ENCODE results near the gene MYCBP.

Gene MYCBP

DNA sequence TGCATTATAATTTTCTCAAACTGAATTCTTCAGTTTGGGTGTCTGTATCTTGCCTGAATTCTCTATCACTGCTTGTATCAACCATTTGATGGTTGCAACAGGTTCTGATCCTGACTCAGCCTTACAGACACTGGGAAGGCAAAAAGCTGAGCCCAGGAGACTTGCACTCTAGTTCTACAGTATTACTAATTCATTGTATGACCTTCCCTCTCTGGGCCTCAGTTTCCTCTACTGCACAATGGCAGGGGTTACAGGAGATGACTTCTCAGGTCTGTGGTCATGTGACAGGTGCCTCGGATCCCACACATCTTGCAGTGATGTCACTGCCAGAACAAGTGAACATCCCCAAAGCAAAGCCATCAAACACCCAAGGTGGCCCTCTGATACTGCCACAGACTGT, 52.3 kb downstream of the MYCBP start:
- no peak for DNase-seq (ENCODE audit: low read depth)

DNA sequence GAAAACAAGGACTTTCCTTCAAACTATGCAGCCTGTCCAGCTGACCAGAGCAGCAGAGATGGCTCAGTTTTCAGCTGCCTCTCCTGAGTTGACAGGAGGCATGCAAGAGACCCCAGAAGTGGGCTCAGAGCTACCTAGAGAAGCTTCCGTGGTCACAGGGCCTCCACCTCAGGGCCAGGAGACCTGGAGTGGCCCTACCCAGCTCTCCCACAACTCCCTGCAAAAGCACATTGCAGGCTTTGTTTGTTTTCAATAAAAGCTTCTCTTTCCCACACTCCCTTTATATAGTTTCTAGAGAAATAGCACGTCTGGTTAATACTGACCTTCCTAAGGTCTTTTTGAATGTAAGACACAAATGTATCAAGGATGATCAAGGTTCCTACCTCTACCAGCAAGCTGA, 53.6 kb downstream of the MYCBP start:
- DNase-seq (ENCODE audit: low read depth) = no peak

DNA sequence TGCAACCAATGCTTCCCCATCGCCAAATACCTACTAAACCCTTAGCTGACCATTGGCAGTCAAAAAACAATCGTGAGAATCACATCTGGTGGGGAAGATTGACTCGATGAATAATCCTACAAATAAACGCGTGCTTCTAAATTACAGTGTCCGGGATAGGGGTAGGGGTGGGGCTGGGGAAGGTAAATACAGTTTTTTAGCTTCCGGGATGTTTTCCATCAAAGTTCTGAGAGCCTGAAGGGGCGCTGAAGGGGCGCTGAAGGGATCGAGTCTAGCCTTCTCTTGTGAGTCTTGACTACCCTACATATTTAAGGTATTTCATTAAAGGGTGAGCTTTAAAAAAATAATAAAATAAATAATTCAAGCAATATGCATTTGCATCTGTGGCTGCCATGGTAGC, 54.1 kb downstream of the MYCBP start:
- no peak for DNase-seq (ENCODE audit: low read depth)

DNA sequence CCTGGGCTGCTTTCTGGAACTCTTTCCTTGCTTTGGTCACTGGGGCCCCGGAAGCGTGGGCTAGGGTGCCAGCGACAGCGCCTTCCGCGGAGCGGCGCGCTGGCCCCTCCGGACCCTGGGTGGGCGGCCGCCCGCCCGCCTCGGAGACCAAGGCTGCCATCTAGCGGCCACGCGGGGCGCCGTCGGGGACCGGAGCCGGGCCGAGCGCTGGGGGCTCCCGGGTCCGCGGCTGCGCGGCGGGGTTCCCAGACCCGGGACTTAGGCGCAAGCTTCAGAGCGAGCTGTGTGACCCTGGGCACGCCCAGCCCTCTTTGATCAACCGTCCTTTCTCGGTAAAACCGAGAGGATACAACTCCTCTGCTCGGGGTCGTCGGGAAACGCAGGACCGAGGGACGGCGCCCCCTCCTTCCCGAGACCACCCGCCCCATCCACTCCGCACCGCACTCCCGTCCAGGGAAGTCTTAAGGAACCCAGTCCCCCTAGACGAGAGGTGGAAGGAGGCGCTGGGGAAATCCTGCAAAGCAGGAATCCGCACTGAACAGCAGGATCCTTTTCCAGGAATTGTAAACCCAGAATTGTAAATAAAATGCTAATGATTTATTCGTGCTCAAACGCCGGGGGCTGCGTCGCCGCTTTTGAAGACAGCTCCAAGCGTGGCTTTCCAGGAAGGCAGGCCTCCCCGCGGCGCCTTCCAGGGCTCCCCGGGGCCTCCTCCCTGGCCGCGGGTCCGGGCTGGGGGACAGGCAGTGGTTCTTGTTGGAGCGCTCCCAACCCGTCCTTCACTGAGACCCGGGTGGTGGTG, 54.8 kb downstream of the MYCBP start:
- no peak for DNase-seq (ENCODE audit: low read depth)

DNA sequence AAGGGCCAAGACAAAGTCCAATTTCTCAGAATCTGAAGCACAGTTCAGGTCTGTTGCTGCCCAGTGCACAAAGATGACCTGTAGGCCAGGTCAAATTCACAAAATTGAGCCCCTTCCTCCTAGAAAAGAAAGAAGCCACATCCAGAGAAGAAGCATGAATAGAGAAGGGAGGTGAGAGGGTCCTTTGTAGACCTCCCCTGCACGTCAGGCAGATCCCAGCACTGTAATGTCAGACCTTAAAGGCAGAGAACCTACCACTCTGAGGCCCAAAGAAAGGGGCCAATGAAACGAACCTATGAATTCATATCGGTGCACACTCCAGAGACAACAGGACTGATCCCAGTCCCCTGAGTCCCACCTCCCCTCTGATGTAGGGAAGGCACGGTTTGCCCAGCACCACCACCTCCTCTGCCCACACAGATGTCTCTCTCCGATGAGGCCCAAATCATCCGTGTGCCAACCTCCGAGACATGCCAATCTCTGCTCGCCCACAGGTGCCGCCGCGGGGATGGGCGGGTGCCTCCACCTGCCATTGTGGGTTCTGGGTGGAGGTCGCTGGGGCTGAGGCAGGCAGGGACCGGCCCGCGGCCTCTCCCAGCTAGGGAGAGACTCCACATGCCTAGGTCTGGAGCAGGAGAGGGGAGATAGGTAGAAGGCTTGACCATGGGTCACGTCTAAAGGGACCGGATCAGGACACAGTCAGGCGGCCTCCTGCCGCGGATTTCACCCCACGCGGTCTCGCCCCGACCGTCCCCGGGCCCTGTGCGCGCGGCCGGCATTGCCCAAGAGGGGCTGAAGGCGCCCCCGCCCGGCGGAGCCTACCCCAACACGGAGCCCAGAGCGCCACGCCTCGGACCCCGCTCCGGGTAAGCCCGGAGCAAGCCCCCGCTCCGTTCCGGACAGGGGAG, 55.6 kb downstream of the MYCBP start:
- no peak for DNase-seq (ENCODE audit: low read depth)

DNA sequence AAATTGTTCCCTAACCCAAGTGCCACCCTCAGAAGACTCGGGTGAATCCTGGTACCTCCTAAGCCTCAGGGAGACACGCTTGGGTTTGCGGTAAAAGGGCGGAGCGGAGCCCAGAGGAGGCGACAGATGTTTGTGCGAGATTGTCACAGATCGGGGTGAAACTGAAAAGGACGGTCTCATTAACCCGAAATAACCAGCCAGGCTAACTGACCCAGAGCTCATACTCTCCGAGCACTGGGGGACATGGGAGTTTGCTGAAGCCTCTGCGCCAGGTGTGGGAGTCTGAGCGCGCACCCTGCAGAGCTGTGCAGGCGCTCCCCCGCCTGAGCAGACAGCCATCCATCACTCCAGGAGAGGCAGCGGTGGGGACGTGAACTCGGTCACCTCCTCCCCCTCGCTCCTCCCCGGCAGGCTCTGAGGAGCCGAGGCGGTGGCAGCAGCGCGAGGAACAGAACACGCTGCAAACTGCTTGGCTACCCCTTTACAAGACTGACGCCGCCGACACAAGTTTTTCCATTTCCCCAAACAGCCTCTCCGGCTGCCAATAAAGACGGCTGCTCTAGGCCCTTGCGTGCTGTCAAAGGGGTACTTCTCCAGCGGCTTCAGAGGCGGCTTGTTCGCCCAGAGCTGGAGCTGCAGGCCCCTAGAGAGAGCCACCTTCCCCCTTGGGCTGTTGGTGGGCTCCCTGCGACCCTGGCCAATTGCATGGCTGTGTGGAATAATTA, 57.1 kb downstream of the MYCBP start:
- no peak for DNase-seq (ENCODE audit: low read depth)

DNA sequence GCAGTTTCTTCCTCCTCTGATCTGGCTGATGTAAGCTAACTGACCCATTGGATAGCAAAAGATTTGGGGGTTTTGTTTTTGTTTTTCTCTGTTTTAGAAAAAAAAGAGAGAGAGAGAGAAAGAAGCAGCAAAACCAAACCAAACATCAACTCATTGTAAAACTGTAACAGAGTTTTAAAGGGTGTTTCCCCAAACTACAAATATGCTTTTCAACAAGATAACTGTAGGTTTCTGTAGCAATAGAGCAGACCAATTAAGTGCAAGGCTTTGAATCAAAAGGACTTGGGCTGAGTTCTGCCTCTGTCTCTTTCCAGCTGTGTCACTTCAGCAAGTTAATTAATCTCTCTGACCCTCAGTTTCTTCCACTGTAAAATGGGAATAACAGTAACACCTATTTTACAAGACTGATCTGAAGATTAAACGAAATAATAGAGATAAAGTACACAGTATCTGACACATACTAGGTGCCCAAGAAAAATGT, 58.1 kb downstream of the MYCBP start:
- no peak for DNase-seq (ENCODE audit: low read depth)

DNA sequence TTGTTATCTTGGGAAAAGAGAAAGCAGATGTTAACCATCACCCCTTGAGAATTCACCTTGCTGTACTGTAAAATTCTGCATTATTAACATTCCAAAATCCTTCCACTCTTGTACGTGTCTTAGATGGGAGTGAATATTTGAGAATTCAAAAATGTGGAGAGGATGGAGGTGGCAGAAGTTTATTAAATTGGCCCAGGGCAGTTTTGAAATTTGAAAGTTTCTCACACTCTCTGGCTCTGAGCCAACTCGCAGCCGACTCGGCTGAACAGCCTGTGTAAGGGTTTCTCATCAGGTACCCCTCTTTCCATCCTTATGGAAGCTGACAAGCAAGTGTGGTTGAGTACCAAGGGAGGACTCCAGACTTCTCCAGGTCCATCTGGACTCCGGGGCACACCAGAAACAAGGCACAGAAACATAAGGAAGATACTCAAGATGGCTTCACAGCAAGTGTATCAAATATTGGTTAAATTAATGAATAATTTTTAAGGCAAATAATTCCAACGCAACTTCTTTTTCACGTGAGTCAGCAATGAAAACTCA, 58.6 kb downstream of the MYCBP start:
- no peak for DNase-seq (ENCODE audit: low read depth)

DNA sequence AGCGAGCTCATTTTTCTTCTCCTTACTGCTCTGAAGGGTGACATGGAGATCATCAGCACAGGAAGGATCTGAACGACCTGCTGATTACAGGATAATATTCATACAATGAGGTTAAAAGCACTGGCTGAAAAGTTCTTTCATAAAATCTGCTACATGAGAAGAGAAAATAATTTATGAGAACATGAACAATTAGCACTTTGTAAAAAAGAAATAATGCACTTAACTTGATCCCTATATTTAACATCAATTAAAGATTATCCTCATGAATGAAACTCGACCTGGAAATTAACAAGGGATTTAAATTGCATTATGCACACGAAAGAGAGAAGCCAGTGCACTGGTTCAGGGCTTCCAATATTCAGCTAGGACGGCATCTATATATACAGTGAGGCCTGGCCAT, 60.2 kb downstream of the MYCBP start:
- DNase-seq (ENCODE audit: low read depth) = no peak
